A673 (cell line): ENCODE measurements around the gene LMCD1.

Experiments used
- EZH2 ChIP-seq: fragments of 200-600 bp; sonication (generic); IDR thresholded peaks from 2 replicates; pipeline ENCODE4 v1.6.1; 2017; ENCODE audit warnings: borderline replicate concordance, low read depth, mild to moderate bottlenecking, mixed read lengths, antibody characterized with exemption, low read length; ENCODE audit not compliant: poor library complexity, severe bottlenecking
- TF ChIP-seq, protein P1 (sequence below): fragments of 300-800, 200-600 bp; sonication (generic); conservative IDR thresholded peaks from 2 replicates; pipeline ENCODE4 v1.5.1; 2017; ENCODE audit warnings: low read depth, mild to moderate bottlenecking, antibody characterized with exemption, low read length, moderate library complexity, mixed read lengths

DNA sequence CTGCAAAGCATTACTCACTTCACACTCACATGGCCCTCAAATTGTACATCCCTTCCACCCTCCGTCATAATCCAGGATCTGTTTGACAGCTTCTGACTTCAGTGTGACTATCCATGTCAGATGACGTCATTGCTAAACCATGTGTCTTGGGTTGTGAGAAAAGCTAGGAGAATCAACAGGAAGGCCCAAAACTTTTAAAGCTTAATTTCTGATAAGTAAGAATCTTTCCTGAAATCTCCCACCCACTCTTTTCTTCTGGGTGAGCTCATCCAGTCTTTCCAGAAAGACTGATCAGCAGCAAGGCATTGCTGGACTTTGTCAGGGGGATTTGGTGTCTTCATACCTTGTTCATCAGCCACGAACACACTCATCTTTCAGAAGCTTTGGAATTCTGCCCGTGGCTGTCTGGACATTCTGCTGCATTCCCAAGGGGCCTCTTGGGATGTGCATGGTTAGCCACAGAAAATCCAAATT is 11.5 kb upstream of the LMCD1 start:
- TF ChIP-seq, protein P1, sequence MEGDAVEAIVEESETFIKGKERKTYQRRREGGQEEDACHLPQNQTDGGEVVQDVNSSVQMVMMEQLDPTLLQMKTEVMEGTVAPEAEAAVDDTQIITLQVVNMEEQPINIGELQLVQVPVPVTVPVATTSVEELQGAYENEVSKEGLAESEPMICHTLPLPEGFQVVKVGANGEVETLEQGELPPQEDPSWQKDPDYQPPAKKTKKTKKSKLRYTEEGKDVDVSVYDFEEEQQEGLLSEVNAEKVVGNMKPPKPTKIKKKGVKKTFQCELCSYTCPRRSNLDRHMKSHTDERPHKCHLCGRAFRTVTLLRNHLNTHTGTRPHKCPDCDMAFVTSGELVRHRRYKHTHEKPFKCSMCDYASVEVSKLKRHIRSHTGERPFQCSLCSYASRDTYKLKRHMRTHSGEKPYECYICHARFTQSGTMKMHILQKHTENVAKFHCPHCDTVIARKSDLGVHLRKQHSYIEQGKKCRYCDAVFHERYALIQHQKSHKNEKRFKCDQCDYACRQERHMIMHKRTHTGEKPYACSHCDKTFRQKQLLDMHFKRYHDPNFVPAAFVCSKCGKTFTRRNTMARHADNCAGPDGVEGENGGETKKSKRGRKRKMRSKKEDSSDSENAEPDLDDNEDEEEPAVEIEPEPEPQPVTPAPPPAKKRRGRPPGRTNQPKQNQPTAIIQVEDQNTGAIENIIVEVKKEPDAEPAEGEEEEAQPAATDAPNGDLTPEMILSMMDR: no peak
- TF ChIP-seq EZH2: no peak
